ENCODE data around the gene SYT2.
A peak's percentile ranks its signal among the peaks of the same experiment; 100 is the strongest.
"Not testable (repeated sequence)": the region's sequence is repeated elsewhere in the genome, so short reads cannot be mapped to it uniquely, and the experiment has no call there.

Gene SYT2

GRCh38 chr1:202638701-202639305, 71.5 kb downstream of the SYT2 start:
- DNase-seq = not testable (repeated sequence)

- no peak for DNase-seq
Observed at GRCh38 chr1:202638019-202638700, 72.1 kb downstream of the SYT2 start.

GRCh38 chr1:202637321-202638018, 72.8 kb downstream of the SYT2 start:
- not testable (repeated sequence) for DNase-seq

GRCh38 chr1:202636171-202636570, 74.1 kb downstream of the SYT2 start:
- DNase-seq = not testable (repeated sequence)

GRCh38 chr1:202632241-202632640, 78.0 kb downstream of the SYT2 start:
- no peak for DNase-seq

GRCh38 chr1:202631076-202631923, 79.0 kb downstream of the SYT2 start:
- DNase-seq = no peak

- no peak for DNase-seq
Observed at GRCh38 chr1:202630541-202630940, 79.7 kb downstream of the SYT2 start.

- not testable (repeated sequence) for DNase-seq
Observed at GRCh38 chr1:202630096-202630495, 80.2 kb downstream of the SYT2 start.

- not testable (repeated sequence) for DNase-seq
Observed at GRCh38 chr1:202629257-202629811, 80.9 kb downstream of the SYT2 start.

GRCh38 chr1:202628646-202629215, 81.5 kb downstream of the SYT2 start:
- DNase-seq = no peak

GRCh38 chr1:202627841-202628565, 82.3 kb downstream of the SYT2 start:
- no peak for DNase-seq

GRCh38 chr1:202627036-202627435, 83.2 kb downstream of the SYT2 start:
- DNase-seq = not testable (repeated sequence)

GRCh38 chr1:202625416-202626360, 84.6 kb downstream of the SYT2 start:
- DNase-seq = peak; percentile 67

GRCh38 chr1:202624781-202625108, 85.5 kb downstream of the SYT2 start:
- DNase-seq = no peak

GRCh38 chr1:202624088-202624780, 86.0 kb downstream of the SYT2 start:
- no peak for DNase-seq

GRCh38 chr1:202623476-202623875, 86.8 kb downstream of the SYT2 start:
- not testable (repeated sequence) for DNase-seq

GRCh38 chr1:202623075-202623474, 87.2 kb downstream of the SYT2 start:
- no peak for DNase-seq

- no peak for DNase-seq
Observed at GRCh38 chr1:202622388-202622787, 87.9 kb downstream of the SYT2 start.

- DNase-seq = no peak
Observed at GRCh38 chr1:202621446-202621845, 88.8 kb downstream of the SYT2 start.

- DNase-seq = not testable (repeated sequence)
Observed at GRCh38 chr1:202620036-202620435, 90.2 kb downstream of the SYT2 start.
